GM12878 (cell line): ENCODE results near the gene ANKRD44. TPM values are rescaled to one million over a fixed set of nuclear protein-coding genes. Genes with fewer than 3 reads are reported as not detected.

Experiments
- ATAC-seq: fragments of 200-7000 bp; cut with Tn5 transposase; 3 replicates; pipeline ENCODE4 v1.9.1; 2020; ENCODE audit warnings: mild to moderate bottlenecking, moderate library complexity
- BruUV-seq: library from RNA; stranded (reverse); fragments of 400-500 nt; replicated peaks from 2 replicates; lab custom pipeline; 2021; lab: Mats Ljungman, UMichigan
- CTCF ChIA-PET: fragments of 300-600 bp; sonication (Branson Sonifier 250); formaldehyde crosslinking; extraction: SDS; loops from one replicate; lab custom pipeline; 2021; ENCODE audit warnings: inconsistent platforms; lab: Yijun Ruan, JAX
- POLR2A ChIA-PET: fragments of 350-600 bp; formaldehyde crosslinking; extraction: SDS; loops from one replicate; lab custom pipeline; 2021; ENCODE audit warnings: inconsistent platforms; lab: Charles Lee
- RAD21 ChIA-PET: fragments of 300-600 bp; sonication (Branson Sonifier 250); formaldehyde crosslinking; loops from one replicate; lab custom pipeline; 2023; ENCODE audit warnings: antibody characterized with exemption; ENCODE audit not compliant: unreplicated experiment; lab: Charles Lee
- SMC1A ChIA-PET: fragments of 300-600 bp; sonication (Branson Sonifier 250); formaldehyde crosslinking; loops from one replicate; lab custom pipeline; 2023; ENCODE audit not compliant: unreplicated experiment, uncharacterized antibody; lab: Charles Lee
- DNase-seq: peaks from one replicate; pipeline ENCODE4 v3.0.0-alpha.2; 2011; ENCODE audit warnings: low read depth, low spot score
- FAIRE-seq: peaks from 3 replicates; lab custom pipeline; 2011; peaks lifted over from hg19 to GRCh38; lab: Jason Lieb, UNC
- H2AFZ ChIP-seq: 2 replicates; pipeline ENCODE4 v1.6.0; 2011; ENCODE audit warnings: low read depth, low read length, control low read depth; ENCODE audit not compliant: control insufficient read depth
- H3K27ac ChIP-seq: 2 replicates; pipeline ENCODE4 v1.5.1; 2011; ENCODE audit warnings: control low read depth; ENCODE audit not compliant: control insufficient read depth, insufficient read depth
- H3K27me3 ChIP-seq, 2 experiments: replicated peaks in 1 of 2; 2 replicates each; pipeline versions ENCODE4 v1.6.0 to v1.6.1; 2011; ENCODE audit warnings: low read length in 1 of 2; ENCODE audit not compliant: control insufficient read depth in 2 of 2, insufficient read depth in 2 of 2
- H3K36me3 ChIP-seq, 2 experiments: 2 replicates each; pipeline ENCODE4 v1.5.1; 2011; ENCODE audit warnings: low read length in 1 of 2; ENCODE audit not compliant: control insufficient read depth in 2 of 2, insufficient read depth in 2 of 2
- H3K4me1 ChIP-seq: 2 replicates; pipeline ENCODE4 v1.6.1; 2011; ENCODE audit warnings: mild to moderate bottlenecking, low read length, moderate library complexity, mixed read lengths; ENCODE audit not compliant: control insufficient read depth, insufficient read depth
- H3K4me2 ChIP-seq: 2 replicates; pipeline ENCODE4 v1.6.0; 2011; ENCODE audit warnings: control low read depth; ENCODE audit not compliant: control insufficient read depth, insufficient read depth
- H3K4me3 ChIP-seq: fragments of 200-600 bp; sonication (generic); 2 replicates; pipeline ENCODE4 v1.5.1; 2016
- H3K79me2 ChIP-seq: 2 replicates; pipeline ENCODE4 v1.6.0; 2011; ENCODE audit warnings: low read length; ENCODE audit not compliant: control insufficient read depth, insufficient read depth
- H3K9ac ChIP-seq: 2 replicates; pipeline ENCODE4 v1.8.0; 2011; ENCODE audit warnings: low read length, control low read depth, mixed read lengths; ENCODE audit not compliant: control insufficient read depth, insufficient read depth
- H3K9me3 ChIP-seq: replicated peaks from 3 replicates; pipeline ENCODE4 v1.5.1; 2011; ENCODE audit warnings: mild to moderate bottlenecking, low read length; ENCODE audit not compliant: control insufficient read depth, insufficient read depth
- H4K20me1 ChIP-seq: 2 replicates; pipeline ENCODE4 v1.6.0; 2011; ENCODE audit not compliant: control insufficient read depth, insufficient read depth
- CHD4 ChIP-seq: fragments of 200-600 bp; sonication (generic); IDR thresholded peaks from 2 replicates; pipeline ENCODE4 v1.6.1; 2016; ENCODE audit warnings: mild to moderate bottlenecking
- CREM ChIP-seq: IDR thresholded peaks from 2 replicates; pipeline ENCODE4 v1.6.1; 2014; ENCODE audit warnings: antibody characterized with exemption, low read depth
- FOS ChIP-seq: IDR thresholded peaks from 3 replicates; pipeline ENCODE4 v1.6.1; 2011; ENCODE audit warnings: borderline replicate concordance; ENCODE audit not compliant: insufficient read length; ENCODE audit errors: extremely low read depth
- GABPA ChIP-seq: IDR thresholded peaks from 2 replicates; pipeline ENCODE4 v1.6.1; 2014; ENCODE audit warnings: antibody characterized with exemption, low read depth, mild to moderate bottlenecking, inconsistent platforms
- HDAC6 ChIP-seq: fragments of 200-600 bp; sonication (generic); IDR thresholded peaks from one replicate; pipeline ENCODE4 v1.8.0; 2017; ENCODE audit warnings: antibody characterized with exemption; ENCODE audit not compliant: unreplicated experiment
- JUND ChIP-seq: IDR thresholded peaks from 2 replicates; pipeline ENCODE4 v1.6.1; 2012; ENCODE audit warnings: low read depth, mild to moderate bottlenecking, low read length, improper control_type of control experiment, moderate library complexity
- KLF5 ChIP-seq: fragments of 450-650 bp; IDR thresholded peaks from 2 replicates; pipeline ENCODE4 v1.6.1; 2014; ENCODE audit warnings: mild to moderate bottlenecking; ENCODE audit not compliant: partially characterized antibody
- PAX5 ChIP-seq: IDR thresholded peaks from 2 replicates; pipeline ENCODE4 v1.6.1; 2011; ENCODE audit warnings: low read depth, low read length, borderline replicate concordance
- POLR2AphosphoS2 ChIP-seq: IDR thresholded peaks from 2 replicates; pipeline ENCODE4 v1.6.1; 2011; ENCODE audit warnings: low read depth, mild to moderate bottlenecking, low read length, improper control_type of control experiment, moderate library complexity
- RAD21 ChIP-seq: IDR thresholded peaks from 2 replicates; pipeline ENCODE4 v1.6.1; 2011; ENCODE audit warnings: mild to moderate bottlenecking, low read depth, low read length, moderate library complexity; ENCODE audit not compliant: insufficient read depth
- SREBF2 ChIP-seq: IDR thresholded peaks from 2 replicates; pipeline ENCODE4 v1.6.1; 2012; ENCODE audit warnings: mild to moderate bottlenecking, low read length
- STAT3 ChIP-seq: IDR thresholded peaks from 2 replicates; pipeline ENCODE4 v1.6.1; 2011; ENCODE audit warnings: low read depth, low read length, improper control_type of control experiment
- WGBS: methylation state at CpG from one replicate; pipeline ENCODE4 v1.1.6; 2016; ENCODE audit warnings: low lambda C conversion rate; ENCODE audit not compliant: insufficient replicate concordance, insufficient coverage; ENCODE audit errors: missing lambda C conversion rate; 5-methylcytosine and 5-hydroxymethylcytosine counted together
- in situ Hi-C: fragments of 300-500 bp; cut with MboI; formaldehyde crosslinking; loops from 9 replicates; pipeline ENCODE4 v1.14.3; 2018; ENCODE audit warnings: mixed read lengths
- intact Hi-C: fragments of 100-400 bp; cut with micrococcal nuclease; formaldehyde crosslinking; loops from one replicate; pipeline ENCODE4 v1.14.2; 2022; ENCODE audit not compliant: unreplicated experiment
- polyA plus RNA-seq, 11 experiments: library from polyadenylated mRNA; depleted of rRNA in 4 of 11; unstranded in 6 of 11; stranded (reverse) in 5 of 11; fragments of >200 nt; fragmentation: Nextera tagmentation in 4 of 11; fragmentation: Illumina TruSeq in 1 of 11; extraction: Ambion mirVana in 4 of 11; extraction: Trizol in 1 of 11; gene quantifications; 1 replicate in 1 of 11; 2 replicates in 10 of 11; pipeline versions ENCODE4 v1.2.1 to v1.2.3, GENCODE V29; 2011 to 2016; ENCODE audit warnings: inconsistent platforms in 2 of 11, missing spikeins in 2 of 11, low read depth in 1 of 11
- total RNA-seq, 4 experiments: library from RNA; depleted of rRNA in 3 of 4; stranded (reverse); fragments of >200 nt in 3 of 4; fragmentation: Illumina TruSeq in 1 of 4; extraction: Trizol in 1 of 4; gene quantifications; 2 replicates each; pipeline versions ENCODE4 v1.2.1 to v1.2.3, GENCODE V29; 2013 to 2021
- TF ChIP-seq, protein P1 (sequence below): IDR thresholded peaks from 2 replicates; pipeline ENCODE4 v1.6.1; 2011; ENCODE audit warnings: mild to moderate bottlenecking, low read depth, low read length, moderate library complexity; ENCODE audit not compliant: insufficient replicate concordance

Gene ANKRD44
- total and polyA plus RNA-seq, 10 of the 15 experiments (the other 5 are each of a cell fraction or from before 2014, with no cell fraction given): 19.1 to 99.1 (median 59.6) TPM

- Histone ChIP-seq H2AFZ (no peak overlapping the region), H3K9ac (no peak overlapping the region), H3K36me3 (peaks cover 3 to 48% of the 10 kb centered on the region in 2 experiments), H3K4me3 (no peak overlapping the region), H4K20me1 (no peaks in the 10 kb centered on the region), H3K27ac (no peak overlapping the region), H3K9me3 (no peaks in the 10 kb centered on the region), H3K27me3 (no peaks in the 10 kb centered on the region), H3K4me2 (no peak overlapping the region), H3K79me2 (no peaks in the 10 kb centered on the region; the same call in 1 of the 2 replicates), H3K4me1 (no peaks in the 10 kb centered on the region)
- TF ChIP-seq JUND (no peak), SREBF2 (no peak), CREM (no peak), STAT3 (no peak), RAD21 (no peak), POLR2AphosphoS2 (no peak), HDAC6 (no peak), FOS (no peak), CHD4 (no peak), GABPA (no peak), PAX5 (no peak), KLF5 (no peak)
- TF ChIP-seq, protein P1, sequence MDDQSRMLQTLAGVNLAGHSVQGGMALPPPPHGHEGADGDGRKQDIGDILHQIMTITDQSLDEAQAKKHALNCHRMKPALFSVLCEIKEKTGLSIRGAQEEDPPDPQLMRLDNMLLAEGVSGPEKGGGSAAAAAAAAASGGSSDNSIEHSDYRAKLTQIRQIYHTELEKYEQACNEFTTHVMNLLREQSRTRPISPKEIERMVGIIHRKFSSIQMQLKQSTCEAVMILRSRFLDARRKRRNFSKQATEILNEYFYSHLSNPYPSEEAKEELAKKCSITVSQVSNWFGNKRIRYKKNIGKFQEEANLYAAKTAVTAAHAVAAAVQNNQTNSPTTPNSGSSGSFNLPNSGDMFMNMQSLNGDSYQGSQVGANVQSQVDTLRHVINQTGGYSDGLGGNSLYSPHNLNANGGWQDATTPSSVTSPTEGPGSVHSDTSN: no peak
- 97% methylated on average over 2 of the region's 2 CpGs for WGBS
- ATAC-seq: no peak
- FAIRE-seq: no peak
- no TSS peak for BruUV-seq
- intact Hi-C loops (no loop called here), in situ Hi-C loops (no loop called here)
- ChIA-PET SMC1A (interaction anchor here (0.9 to 1.5 kb wide), 3 partner anchors 21 to 345 kb away, joined by 3 read pairs; no protein-coding TSS in a partner anchor), POLR2A (no interaction called here), RAD21 (interaction anchor here (0.8 kb wide), 1 partner anchor 22 kb away, joined by 3 read pairs; no protein-coding TSS in a partner anchor), CTCF (interaction anchor here (0.6 to 1.3 kb wide), 2 partner anchors 18 to 67 kb away, joined by 3 read pairs; no protein-coding TSS in a partner anchor)
- DNase-seq: no peak
These were observed 277.4 kb downstream of the ANKRD44 start for GRCh38 chr2:197033222-197033621.
